Activated T-helper 9 cell treated with anti-CD3 and anti-CD28 coated beads, Interleukin-2, amount 50 U/mL, for 16 hours (primary cell): Measurements from ENCODE around the gene MID1.

Experiments used
- DNase-seq: peaks from one replicate; pipeline ENCODE4 v3.0.0-alpha.2; 2020; ENCODE audit warnings: low read depth

MID1 gene

DNA sequence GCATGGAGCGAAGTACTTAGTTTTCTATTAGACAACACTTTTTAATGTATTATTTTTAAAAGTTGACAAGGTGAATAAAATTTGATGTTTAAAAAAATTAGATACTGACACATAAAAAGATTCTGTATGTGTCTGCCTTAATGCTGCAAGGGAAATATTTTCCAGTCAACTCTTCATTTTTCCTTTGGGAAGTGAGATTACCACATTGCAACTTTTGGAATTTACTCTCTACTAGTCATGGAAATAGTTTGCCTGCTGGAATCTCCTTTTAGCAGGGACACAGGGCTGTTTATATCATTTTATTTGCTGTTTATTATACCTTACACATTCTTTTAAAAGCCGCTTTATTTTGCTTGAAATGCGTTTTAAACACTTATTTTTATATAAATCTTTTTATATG, 135.1 kb downstream of the MID1 start:
- DNase-seq, result no peak

DNA sequence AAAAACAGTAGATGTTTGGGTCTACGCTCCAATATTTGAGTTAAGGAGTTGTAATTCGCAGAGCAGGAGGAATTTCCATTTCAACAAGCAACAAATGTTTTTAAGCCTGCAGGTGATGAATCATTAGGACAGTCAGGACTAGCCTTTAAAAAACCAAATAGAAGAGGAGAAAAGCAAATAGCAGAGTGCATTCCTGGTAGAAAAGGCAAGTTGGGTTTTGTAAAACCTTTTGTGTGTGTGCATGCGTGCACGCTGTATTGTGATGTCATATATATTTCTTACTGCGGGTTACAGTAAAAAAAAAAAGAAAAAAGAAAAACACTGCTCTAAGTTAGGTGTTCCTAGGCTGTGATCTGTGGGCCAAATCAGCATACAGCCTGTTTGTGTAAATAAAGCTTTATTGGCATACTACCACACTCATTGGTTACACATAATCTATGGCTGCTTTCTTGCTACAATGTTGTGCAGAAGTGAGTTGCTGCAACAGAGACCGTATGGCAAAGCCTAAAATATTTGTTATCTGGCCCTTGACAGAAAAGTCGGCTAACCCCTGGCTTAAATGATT, 135.6 kb downstream of the MID1 start:
- DNase-seq, result no peak

DNA sequence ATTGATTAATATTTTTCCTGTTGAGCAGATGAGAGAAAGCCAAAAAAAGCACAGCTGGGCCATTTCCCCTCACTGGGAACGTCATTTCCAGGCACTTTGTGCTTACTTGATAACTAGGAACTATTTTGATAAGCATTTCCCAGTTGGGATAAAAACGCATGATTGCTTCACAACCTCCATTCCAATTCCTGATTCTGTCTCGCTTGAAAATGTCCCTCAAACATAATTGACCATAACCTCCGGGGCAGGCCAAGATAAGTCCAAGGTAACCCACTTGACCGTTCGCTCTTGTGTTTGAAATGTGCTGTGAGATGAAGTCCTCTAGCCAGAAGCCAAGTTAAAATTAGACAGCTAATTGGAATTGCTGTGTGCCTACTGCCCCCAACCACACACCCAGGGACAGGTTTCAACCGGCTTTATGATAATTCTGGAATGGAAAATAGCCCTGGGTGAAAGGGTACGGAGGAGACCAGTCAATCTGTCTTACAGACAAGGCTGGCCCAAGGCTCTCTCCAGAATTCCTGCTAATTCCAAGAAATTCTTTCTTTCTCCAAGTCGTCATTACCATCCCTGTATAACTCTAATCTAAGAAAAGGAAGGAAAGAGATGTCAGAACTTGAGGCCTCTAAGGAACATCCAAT, 137.1 kb downstream of the MID1 start:
- DNase-seq, result no peak

DNA sequence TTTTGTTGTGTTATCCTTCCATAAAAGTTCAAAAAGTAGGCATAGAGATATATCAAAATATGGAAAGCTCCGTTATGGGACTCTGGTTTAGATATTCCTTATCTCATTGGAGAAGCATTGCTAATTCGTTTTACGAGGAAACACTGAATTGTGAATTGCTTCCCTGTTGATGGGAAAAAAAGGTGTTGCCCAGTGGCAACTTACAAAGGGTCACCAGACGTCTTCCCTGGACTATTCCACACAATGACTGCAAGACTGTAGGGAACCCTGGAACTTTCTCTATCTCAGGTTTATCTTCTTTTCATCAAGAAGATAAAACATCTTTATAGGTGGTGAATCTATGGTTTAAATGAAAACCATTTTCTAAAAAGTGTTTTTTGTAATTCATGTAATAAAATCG, 137.7 kb downstream of the MID1 start:
- no peak for DNase-seq

DNA sequence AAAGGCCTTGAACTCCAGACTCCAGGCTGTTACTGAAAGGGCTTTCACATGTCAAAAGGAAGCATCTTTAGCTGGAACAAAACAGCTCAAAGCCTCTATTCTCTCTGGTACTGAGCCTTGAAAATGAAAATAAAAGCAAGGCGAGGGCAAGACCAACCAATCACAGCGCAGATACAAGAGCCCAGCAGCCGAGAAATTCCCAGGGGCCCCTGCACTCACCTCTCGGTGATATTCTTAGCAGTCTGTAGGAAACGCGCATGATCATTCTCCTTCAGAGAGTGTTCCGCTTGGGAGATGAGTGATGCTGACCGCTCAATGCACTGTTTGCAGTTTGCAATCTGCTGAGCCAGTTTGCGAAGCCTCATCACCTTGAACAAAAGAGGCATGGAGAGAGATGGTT, 138.1 kb downstream of the MID1 start:
- no peak for DNase-seq

DNA sequence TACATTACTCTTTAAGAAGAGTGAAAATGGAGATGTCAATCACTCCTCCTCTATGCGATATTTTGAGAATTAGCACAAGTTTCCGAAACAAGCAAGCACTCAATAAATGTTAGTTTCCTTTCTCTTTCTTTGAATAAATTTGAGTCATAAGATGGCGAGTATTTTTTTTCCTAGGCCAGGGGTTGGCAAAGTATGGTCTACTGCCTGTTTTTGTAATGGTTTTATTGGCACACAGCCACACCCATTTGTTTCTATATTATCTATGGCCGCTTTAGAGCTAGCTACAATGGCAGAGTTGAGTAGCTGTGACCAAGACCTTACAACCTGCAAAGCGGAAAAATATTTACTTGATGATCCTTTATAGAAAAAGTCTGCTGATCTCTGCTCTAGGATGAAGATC, 139.5 kb downstream of the MID1 start:
- no peak for DNase-seq

DNA sequence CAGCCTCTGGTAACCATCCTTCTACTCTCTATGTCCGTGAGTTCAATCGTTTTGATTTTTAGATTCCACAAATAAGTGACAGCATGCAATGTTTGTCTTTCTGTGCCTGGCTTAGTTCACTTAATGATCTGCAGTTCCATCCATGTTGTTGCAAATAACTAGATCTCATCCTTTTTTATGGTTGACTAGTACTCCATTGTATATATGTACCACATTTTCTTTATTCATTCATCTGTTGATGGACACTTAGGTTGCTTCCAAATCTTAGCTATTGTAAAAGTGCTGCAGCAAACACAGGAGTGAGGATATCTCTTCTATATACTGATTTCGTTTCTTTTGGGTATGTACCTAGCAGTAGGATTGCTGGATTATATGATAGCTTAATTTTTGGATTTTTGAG, 140.9 kb downstream of the MID1 start:
- DNase-seq, result no peak

DNA sequence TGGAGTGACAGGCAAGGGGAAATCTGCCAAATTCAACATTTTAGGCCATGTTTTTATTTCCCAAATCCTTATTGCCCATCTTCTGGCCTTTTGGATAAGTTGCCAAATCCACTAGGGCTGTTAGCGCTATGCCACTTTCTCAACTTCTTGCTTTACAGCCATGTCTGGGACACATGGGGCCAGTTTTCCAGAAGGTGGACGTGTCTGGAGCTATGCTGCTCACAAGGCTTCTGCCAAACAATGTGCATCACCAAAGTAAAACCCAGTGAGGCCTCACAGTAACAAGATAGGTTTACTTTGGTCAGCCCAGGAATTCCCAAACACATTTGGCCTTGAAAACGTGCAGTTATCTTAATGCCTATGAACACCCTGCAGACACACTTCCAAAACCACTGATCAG, 142.9 kb downstream of the MID1 start:
- DNase-seq, result no peak

DNA sequence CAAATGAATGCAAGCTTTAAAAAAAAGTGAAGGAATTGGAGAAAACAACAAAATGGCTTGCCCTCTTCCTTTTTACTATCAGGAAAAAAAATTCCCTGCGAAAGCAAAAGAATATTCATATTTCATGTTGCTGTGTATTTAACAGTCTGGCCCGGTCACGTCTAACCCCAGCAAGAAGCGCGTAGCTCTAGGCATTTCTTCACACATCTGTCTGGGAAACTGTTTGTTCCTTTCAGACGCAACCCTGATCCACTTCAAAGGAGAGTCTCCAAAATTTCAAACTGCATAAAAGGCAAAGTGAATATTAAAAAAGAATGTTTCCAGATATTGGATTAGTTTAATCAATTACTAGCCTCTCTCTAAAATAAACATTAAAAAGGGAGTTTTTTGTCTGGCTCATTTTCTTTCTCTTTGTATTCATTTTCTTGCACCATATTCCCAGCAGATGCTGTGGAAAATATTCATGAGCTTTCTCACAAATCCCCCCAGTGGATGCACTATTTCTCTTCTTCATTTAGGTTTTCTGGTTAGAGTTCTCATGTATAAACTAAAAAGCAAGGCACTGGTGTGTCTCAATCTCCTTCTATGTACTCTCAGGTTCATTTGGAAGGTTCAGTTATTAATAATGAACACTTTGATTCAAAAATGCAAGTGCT, 145.3 kb downstream of the MID1 start:
- DNase-seq, result no peak

DNA sequence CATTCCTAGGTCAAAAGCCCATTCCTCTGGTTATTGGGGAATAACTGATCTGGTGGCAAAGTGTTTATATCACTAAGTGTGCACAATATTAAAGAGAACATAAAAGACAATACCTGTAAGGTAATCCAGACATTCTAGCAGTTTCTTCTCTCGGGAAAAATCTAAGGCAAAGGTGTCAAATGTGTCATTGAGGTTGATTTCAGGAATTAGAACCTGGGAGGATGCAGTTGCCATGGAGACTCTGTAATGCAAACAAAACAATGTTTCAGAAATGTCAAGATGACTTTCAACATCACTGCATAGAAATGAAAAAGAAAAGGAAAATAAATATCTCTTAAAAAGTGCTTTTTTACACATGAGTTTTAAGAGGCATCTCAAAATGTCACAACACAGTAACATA, 145.9 kb downstream of the MID1 start:
- DNase-seq, result no peak

DNA sequence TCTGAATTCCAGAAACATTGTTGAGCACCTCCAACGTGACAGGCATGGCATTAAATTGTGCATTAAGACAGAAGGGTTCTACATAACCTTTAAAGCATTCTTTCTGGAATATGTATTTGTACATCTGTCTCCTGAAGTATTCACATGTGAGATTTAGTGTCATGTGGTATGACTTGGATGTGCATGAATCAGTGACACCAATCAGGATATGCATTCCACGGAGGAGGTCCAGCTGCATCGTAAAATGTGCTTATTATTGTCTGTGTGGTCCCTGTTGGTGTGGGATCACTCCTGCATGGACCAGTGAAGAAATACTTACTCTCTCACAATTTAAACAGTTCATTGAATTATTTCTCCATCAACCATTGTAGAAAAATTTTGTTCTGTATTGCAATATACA, 149.0 kb downstream of the MID1 start:
- no peak for DNase-seq

DNA sequence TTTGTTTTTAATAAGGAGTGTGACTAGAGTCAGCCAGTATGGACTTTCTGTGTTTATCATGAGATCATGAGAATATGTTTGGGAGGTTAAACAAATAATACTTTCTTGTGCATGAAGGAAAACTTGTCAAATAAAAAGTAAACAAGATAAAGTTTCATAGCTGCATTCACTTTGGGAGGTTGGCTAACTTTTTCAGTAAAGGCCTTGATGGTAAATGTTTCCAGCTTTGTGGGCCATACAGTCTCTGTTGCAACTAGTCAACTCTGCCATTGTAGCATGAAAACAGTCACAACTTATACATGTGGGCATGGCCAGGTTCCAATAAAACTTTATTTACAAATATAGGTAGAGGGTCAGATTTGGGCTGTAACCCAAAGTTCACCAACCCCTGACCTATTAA, 150.4 kb downstream of the MID1 start:
- DNase-seq, result no peak

DNA sequence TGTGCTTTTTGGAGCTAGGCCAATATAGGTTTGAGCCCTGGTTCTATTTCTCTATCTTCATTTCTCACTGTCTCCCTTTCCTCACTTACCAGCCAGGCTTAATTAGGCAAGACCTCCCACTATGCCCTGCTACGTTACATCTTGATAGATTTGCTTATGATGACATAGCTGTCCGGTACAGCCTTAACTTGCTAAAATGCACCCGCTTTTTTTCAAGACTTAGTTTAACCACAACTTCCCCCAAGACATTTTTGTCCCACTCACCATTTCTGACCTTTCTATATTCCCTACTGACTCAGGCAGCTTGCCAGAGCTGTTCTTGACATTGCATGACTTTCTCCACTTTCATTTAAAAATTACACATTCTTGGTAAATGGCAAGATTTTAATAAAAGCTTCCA, 152.6 kb downstream of the MID1 start:
- DNase-seq, result no peak

DNA sequence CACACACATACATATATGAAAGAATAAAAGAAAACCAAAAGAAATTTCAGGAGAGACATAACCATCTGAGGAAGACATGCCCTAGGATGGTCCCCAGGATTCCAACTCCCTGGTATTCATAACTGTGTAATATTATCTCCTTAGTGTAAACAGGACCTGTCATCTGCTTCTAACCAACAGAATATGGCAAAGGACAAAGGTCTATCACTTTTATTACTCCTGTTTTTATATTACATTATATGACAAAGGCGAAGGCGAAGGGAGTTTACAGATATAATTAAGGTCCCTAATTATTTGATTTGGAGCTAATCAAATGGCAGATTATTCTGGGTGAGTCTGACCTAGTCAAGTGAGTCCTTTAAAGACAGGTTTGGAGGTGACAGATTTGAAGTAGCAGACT, 155.1 kb downstream of the MID1 start:
- no peak for DNase-seq

DNA sequence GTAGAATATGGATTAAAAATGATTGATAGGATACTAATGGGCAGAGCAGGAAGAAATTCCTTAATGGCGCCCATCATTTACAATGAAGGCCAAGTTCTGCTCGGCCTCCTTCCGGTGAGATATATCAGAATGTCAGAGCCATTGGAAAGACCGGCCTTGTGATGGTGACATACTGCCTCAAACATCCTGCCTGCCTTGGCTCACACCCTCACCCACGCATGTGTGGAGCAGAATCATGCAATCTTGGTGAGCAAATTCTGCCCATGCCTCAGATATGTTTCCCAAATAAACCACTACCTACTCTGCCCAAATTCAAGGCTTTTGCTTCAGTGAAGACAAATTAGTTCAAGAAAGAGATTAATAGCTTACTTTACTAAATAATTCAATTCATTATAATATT, 163.3 kb downstream of the MID1 start:
- no peak for DNase-seq

DNA sequence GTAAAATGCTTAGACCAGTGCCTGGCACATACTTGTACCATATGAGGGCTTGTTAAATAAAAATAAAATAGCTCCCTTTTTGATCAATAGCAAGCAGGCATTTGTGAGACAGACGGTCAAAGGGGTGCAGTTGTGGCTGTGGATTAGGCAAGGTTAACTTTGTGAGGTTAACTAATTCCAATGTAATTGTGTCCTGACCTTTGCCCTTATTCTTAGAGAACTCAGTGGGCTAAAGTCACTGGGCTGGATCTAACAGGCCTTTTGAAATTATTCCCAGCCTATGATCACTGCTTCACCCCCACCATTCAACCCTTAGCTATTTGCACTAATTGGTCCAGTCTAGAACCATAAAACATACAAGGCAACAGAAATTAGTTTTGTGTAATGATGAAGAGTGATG, 166.4 kb downstream of the MID1 start:
- no peak for DNase-seq

DNA sequence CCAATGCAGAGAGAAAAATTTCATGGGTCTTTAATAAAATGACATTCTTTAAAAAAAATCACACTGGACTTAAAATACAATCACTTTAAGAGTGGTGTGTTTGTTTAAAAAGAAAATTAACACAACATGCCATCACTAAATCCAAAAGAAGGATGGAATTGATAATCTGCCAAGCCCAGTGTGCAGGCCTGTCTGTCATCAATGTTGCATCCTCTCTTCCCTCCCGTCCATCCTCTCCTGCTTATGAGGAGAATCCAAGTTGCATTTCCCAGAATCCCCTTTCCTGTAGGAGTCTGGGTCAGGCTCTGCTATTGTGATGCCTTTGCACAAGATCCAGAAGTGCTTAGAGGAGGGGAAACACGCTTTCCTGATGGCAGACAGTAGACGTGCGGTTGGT, 169.4 kb downstream of the MID1 start:
- no peak for DNase-seq

DNA sequence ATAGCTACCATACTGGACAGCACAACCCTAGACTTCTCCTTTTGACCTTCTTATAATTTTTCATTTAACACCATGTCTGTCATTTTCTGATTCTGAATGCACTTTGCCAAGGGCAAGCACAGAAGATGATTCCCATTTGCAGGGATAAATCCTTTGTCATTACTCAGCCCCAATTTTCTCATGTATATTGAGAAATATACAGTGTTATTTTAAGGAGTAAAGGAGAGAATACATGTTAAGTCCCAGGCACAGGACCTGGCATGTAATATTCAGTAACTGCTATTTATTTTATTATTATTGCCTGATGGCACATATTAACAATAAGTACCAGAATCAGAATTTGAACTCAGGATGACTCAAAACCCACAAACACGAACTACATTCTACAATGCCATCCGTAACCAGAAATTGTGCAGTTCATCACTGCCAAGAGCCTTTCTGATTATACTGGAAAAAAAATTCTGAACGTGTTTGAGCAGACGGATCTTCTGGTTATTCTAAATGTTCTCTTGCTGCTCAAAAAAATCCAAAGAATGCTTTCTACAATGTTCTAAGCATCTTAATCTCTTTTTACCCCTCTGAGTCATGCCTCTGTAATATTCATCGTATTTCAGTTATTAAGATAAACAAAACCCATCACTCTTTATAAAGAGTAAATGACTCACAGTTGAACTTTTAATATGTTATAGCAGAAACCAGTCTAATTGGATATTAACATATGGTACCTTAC, 170.0 kb downstream of the MID1 start:
- no peak for DNase-seq

DNA sequence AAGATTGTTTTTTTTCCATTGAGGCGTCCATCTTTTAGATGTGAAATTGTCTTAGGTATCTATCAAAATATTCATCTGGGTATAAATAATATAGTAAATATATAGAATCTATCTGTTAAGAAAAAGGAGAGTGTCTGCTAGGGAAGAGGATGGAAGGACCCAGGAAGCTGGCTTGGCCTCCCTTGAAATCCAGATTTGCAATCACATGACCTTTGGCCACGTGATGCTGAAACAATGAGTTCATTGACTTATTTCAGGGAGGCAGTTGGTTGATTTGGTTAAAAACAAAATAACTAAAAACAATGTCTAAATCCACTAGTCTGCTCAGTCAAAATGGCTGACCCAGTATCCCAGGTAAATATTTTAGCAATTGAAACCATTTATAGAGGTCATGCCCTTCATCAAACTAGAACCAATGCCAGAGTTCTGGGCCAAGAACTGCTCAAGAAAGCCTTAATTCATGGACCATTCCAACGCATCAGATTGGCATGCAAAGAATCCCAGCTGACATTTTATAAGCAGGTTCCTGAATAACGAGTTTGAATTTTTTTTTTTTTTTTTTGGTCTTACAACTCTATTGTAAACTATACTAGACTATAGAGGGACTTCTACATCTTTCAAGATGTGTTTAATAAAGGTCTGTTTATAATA, 172.7 kb downstream of the MID1 start:
- DNase-seq, result no peak

DNA sequence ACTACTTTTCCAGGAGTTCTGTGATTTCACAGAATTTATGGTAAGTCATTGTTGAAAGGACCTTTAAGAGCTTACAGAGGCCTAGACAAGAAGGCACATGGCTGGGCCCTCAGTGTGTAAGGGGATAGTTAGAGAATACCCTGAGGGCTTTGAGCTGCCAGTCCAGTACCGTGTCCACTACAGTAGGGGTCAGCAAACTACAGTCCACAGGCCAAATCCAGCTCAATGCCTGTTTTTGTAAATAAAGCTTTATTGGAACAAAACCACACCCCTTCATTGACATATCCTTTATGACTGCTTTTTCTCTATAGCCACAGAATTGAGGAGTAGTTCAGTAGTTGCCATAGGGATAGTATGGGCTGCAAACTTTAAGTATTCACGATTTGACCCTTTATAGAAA, 176.2 kb downstream of the MID1 start:
- DNase-seq, result no peak

DNA sequence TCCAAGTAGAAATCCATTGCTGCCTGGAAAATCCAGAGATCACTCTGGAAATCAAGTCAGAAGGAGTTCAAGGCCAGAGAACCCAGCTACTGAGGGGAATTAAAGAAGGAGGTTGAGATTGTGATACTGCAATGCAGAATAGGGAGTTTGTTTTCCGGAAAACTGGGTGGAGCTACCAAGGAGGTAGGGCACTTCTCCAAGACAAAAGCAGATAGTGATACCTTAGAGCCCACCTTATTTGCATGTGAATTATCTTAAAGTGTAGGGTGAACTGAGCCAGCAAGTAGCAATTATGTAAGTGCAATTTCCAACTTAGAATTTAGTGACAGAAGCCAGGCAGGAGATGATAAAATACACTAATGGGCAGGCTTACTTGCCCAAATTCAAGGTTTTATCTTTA, 178.9 kb downstream of the MID1 start:
- DNase-seq, result no peak

DNA sequence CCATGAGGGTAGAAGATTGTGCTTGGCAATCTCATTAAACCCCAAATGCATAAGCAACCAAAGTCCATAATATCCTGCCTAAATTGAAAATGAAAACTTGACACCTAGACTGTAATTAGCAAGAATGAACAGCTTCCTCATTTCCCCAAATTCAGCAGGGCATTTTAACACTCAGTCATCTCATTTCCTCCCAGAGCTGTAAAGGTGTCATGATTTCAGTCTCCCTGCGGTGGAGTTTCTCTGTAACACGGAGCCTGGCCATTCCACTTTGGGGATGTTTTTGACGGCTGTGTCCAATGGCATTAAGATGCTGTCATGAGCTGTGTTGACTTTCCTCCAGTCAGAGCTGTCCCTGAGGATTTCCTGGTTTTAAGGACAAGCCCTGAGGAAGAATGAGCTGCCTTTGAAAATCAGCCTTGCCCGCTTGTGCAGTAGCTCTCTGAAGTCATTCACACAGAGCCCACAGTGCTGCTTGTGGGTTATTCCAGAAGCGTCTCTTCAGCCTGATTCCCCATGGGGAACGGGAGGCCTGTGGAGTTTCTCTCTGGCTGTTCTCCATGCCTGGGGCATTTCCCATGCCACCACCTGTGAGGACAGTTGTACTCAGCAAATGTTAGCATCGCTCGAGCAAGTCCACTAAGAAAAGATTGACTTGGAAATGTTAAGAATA, 187.0 kb downstream of the MID1 start:
- no peak for DNase-seq
